Kidney glomerular epithelial cell (primary cell): ENCODE data around the gene SPATA1.
"Not testable (repeated sequence)": the region's sequence is repeated elsewhere in the genome, so short reads cannot be mapped to it uniquely, and the experiment has no call there.

Source experiments
- DNase-seq: peaks from one replicate; lab custom pipeline; 2025; lab: John Stamatoyannopoulos, UW

Gene SPATA1

GRCh38 chr1:84594959-84595358, 88.8 kb downstream of the SPATA1 start:
- DNase-seq, result not testable (repeated sequence)

- DNase-seq, result no peak
Measured at GRCh38 chr1:84597011-84597410, 90.8 kb downstream of the SPATA1 start.

GRCh38 chr1:84598418-84598817, 92.2 kb downstream of the SPATA1 start:
- no peak for DNase-seq

DNA sequence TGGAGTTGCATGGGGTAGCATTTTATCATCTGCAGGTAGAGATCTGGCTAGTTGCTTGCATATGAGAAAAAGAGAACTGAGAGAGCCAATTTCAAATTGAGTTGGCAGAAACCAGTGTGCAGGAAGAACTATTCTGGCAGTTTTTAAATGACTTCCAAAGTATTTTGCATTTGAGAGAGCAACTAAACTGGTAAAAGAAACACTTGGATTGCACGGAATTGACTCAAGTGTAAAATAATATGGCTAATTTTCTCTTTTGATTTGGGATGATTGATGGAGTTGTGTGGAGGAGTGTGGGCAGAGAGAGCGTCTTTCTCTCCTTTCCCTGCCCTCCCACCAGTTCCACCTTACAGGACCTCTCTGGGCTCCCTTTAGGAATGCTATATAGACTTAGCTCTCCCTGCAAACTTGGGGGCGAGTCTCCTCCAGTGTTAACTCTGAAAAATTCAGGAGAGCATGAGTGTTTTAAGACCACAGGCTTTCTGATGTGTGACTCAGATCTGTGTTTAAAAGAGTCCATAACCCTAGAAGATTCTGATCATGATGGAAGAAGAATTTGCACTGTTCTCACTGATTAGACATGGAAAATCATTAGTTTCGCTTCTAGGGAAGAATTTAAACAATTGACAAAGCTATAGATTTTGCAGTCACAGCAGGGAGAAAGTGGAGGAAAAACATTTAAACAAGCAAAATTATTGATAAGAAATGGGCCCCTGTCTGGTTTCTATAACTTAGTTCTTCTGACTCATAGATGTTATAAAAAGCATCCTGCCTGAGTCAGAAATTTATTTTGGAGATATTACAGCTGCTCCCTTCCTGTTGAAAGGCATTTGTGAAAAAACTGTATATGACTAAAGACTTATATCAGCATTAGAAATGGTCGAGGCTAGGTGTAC, 92.9 kb downstream of the SPATA1 start:
- DNase-seq, result peak; percentile 31

DNA sequence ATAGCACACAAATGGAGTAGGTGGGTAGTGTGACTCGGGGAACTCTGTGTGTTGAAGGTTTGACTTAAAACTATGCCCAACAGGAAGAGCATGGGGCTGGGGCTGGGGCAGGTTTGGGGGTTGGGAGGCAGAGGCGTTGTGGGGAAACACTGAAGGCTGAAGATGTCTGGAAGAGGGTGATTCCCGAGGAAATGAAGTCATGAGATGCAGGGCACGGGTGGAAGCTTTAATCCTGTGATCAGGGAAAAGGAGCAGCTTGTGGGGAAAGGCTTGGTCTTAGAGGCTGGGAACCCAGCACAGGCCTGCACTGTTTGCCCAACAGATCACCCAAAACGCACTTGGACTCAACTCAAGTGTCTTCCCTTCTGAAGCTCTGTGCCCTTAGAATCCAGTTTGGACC, 94.6 kb downstream of the SPATA1 start:
- DNase-seq, result no peak

DNA sequence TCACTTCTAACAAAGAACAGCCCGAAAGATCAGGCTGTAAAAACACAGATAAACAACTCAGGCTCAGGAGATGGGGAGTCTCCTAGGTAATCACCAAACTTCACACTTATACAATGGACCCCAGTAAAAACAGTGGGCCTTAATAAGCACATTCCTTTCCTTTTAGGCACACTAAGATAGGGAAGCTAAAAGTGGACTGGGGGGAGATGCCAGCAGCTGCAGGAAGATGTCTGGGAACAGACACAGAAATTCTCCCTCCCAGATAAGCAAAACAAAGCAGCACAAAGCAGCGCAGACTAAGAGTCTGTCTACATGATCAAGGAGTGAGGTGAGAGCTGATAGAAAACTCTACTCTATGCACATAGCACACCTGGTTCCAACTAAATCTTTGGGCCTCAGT, 97.0 kb downstream of the SPATA1 start:
- no peak for DNase-seq

GRCh38 chr1:84603941-84604830, 98.0 kb downstream of the SPATA1 start:
- DNase-seq, result peak; percentile 9

- no peak for DNase-seq
Measured at GRCh38 chr1:84605157-84605556, 99.0 kb downstream of the SPATA1 start.

GRCh38 chr1:84606977-84607376, 100.8 kb downstream of the SPATA1 start:
- no peak for DNase-seq

DNA sequence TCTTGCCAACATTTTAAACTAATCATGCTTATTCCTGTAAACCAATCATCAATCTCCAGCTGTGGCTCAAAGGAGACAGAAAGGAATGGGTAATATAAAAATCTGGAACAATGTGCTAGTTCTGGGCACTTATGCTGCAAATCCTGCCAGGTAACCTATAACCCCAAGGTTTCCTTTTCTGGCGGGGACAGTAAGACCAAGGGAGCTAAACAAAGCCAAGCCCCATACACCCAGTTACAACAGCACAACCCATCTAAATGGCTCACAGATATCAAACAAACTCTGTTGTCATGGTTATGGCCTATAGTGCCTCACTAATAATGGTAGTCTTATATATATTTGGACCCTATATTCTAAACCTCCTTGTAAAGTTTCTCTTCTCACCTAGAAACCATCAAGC, 104.9 kb downstream of the SPATA1 start:
- DNase-seq, result no peak

DNA sequence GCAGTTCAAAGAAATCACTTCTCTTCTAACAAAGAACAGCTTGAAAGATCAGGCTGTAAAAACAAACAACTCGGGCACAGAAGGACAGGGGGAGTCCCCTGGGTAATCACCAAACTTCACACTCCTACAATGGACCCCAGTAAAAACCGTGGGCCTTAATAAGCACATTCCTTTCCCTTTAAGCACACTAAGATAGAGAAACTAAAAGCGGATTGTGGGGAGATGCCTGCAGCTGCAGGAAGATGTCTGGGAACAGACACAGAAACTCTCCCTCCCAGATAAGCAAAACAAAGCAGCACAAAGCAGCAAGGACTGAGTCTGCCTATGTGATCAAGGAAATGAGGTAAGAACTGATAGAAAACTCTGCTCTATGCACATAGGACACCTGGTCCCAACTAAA, 105.6 kb downstream of the SPATA1 start:
- no peak for DNase-seq

GRCh38 chr1:84613026-84613425, 106.8 kb downstream of the SPATA1 start:
- DNase-seq, result no peak

- no peak for DNase-seq
Measured at GRCh38 chr1:84613887-84614286, 107.7 kb downstream of the SPATA1 start.

DNA sequence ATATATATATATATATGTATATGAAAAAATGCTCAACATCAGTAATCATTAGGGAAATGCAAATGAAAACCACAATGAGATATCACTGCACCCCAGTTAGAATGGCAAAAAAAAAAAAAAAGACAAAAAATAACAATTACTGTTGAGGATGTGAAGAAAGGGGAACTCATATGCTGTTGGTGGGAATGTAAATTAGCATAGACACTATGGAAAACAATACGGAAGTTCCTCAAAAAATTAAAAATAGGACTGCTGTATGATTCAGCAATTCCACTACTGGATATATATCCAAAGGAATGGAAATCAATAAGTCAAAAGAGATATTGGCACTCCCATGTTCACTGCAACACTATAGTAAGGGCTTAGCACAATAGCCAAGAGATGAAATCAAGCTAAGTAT, 109.6 kb downstream of the SPATA1 start:
- no peak for DNase-seq
